D721Med (cell line): Measurements from ENCODE around the gene USP24.

Experiments used
- DNase-seq: peaks from one replicate; pipeline ENCODE4 v3.0.0; 2011; ENCODE audit warnings: low spot score; ENCODE audit not compliant: insufficient read length
- FAIRE-seq: peaks from 2 replicates; lab custom pipeline; 2011; peaks lifted over from hg19 to GRCh38; lab: Jason Lieb, UNC
- CTCF ChIP-seq: IDR thresholded peaks from 2 replicates; pipeline ENCODE4 v1.5.1; 2012; ENCODE audit warnings: mild to moderate bottlenecking, control low read depth; ENCODE audit not compliant: insufficient read depth; ENCODE audit errors: missing control alignments

The USP24 gene

GRCh38 chr1:55056632-55056992 lies 158.6 kb downstream of the USP24 start:
- FAIRE-seq, result no peak
- no peak for DNase-seq
- TF ChIP-seq CTCF, result no peak

GRCh38 chr1:55055951-55056631 lies 159.1 kb downstream of the USP24 start:
- no peak for FAIRE-seq
- DNase-seq, result no peak
- no peak for TF ChIP-seq CTCF

GRCh38 chr1:55055084-55055882 lies 159.9 kb downstream of the USP24 start:
- peak; percentile 2 for DNase-seq
- no peak for TF ChIP-seq CTCF
- no peak for FAIRE-seq

GRCh38 chr1:55054396-55054795 lies 160.8 kb downstream of the USP24 start:
- TF ChIP-seq CTCF, result no peak
- no peak for FAIRE-seq
- DNase-seq, result no peak

GRCh38 chr1:55053265-55053954 lies 161.8 kb downstream of the USP24 start:
- FAIRE-seq (no peak), DNase-seq (no peak)
- TF ChIP-seq CTCF, result no peak

- FAIRE-seq (no peak), DNase-seq (no peak)
- no peak for TF ChIP-seq CTCF
These were observed 162.7 kb downstream of the USP24 start for GRCh38 chr1:55052221-55053142.
